Kidney (tissue), 22 donors: ENCODE measurements around the gene TUSC7. TPM values are rescaled to one million over a fixed set of nuclear protein-coding genes. Genes with fewer than 3 reads are reported as not detected.

ENCODE experiments used
- DNase-seq, 5 donors: peaks; one replicate each; pipeline ENCODE4 v3.0.0-alpha.2; 2013 to 2020
- FAIRE-seq: peaks from 2 replicates; lab custom pipeline; 2012; peaks lifted over from hg19 to GRCh38; lab: Jason Lieb, UNC
- H3K27ac ChIP-seq, 2 donors: one replicate each; pipeline ENCODE4 v1.7.0; 2013; ENCODE audit warnings: low read depth in 2 of 2, low read length in 2 of 2, inconsistent platforms in 1 of 2
- H3K27me3 ChIP-seq: one replicate; pipeline ENCODE4 v1.7.1; 2013; ENCODE audit warnings: low read length, inconsistent platforms; ENCODE audit not compliant: control insufficient read depth, insufficient read depth
- H3K36me3 ChIP-seq, 3 donors: one replicate each; pipeline versions ENCODE4 v1.7.0 to v1.7.1; 2013; ENCODE audit warnings: low read length in 3 of 3, control low read depth in 1 of 3, inconsistent platforms in 1 of 3; ENCODE audit not compliant: insufficient read depth in 3 of 3, control insufficient read depth in 2 of 3
- H3K4me1 ChIP-seq, 3 donors: one replicate each; pipeline versions ENCODE4 v1.7.0 to v1.7.1; 2013; ENCODE audit warnings: low read length in 3 of 3, inconsistent platforms in 1 of 3, low read depth in 1 of 3; ENCODE audit not compliant: control insufficient read depth in 2 of 3, insufficient read depth in 2 of 3
- H3K4me3 ChIP-seq, 3 donors: one replicate each; pipeline versions ENCODE4 v1.7.0 to v1.8.1; 2013; ENCODE audit warnings: low read length in 3 of 3, control low read depth in 1 of 3, inconsistent platforms in 1 of 3
- H3K9ac ChIP-seq, 3 donors: one replicate each; pipeline versions ENCODE4 v1.7.0 to v1.7.1; 2013; ENCODE audit warnings: low read length in 3 of 3, control low read depth in 1 of 3, inconsistent platforms in 1 of 3
- H3K9me3 ChIP-seq, 3 donors: one replicate each; pipeline versions ENCODE4 v1.7.0 to v1.7.1; 2013; ENCODE audit warnings: low read length in 3 of 3, control low read depth in 1 of 3, inconsistent platforms in 1 of 3; ENCODE audit not compliant: control insufficient read depth in 2 of 3, insufficient read depth in 1 of 3
- intact Hi-C: fragments of 100-400 bp; cut with DNase I; formaldehyde crosslinking; loops from one replicate; pipeline ENCODE4 v1.11.1; 2022
- long read RNA-seq, 10 donors: library from polyadenylated mRNA in 1 of 10; unstranded in 1 of 10; transcript quantifications; one replicate each; pipeline ENCODE4 v2.0.0 and lab custom pipeline, GENCODE V29; 2021 to 2026
- polyA plus RNA-seq: library from polyadenylated mRNA; stranded (reverse); fragments of 350-450 nt; fragmentation: Illumina TruSeq; extraction: RNeasy Lipid Tissue Mini Kit (QIAGEN cat#74804); gene quantifications from one replicate; pipeline ENCODE4 v1.2.3, GENCODE V29; 2014; ENCODE audit warnings: low read depth, low replicate concordance; ENCODE audit not compliant: insufficient read depth
- total RNA-seq: library from RNA; stranded (reverse); fragmentation: NEBNext Ultra II Directional; extraction: Animal tissue kit (Norgen Biotek cat#: 25700); gene quantifications from one replicate; pipeline ENCODE4 v1.2.1, GENCODE V29; 2021
- TF ChIP-seq, protein P1 (sequence below): IDR thresholded peaks from 3 replicates; pipeline ENCODE4 v1.5.1; 2012; ENCODE audit warnings: mild to moderate bottlenecking, moderate library complexity, borderline replicate concordance; ENCODE audit not compliant: insufficient read depth; ENCODE audit errors: extremely low read depth
- donor health status: control.
- donor health status: control.
- donor health status: control.
- donor health status: control.
- donor health status: control.
- donor health status: DM: yes; HTN: yes; CAD: no.
- donor health status: Normal renal cell carcinoma (clear cell type).

Gene TUSC7
- not detected for total RNA-seq
- polyA plus RNA-seq = not detected
- long read RNA-seq, donor 1 = 0 reads
- long read RNA-seq, donor 2 = 0 reads
- long read RNA-seq, donor 3 = 0 reads
- long read RNA-seq, donor 4 = 0 reads
- long read RNA-seq, donor 5 = 0 reads
- long read RNA-seq, donor 6 = 0 reads
- long read RNA-seq, donor 7 = 0 reads
- long read RNA-seq, donor 8 = 0 reads
- long read RNA-seq, donor 9 = 0 reads
- long read RNA-seq, donor 10 = 0 reads

GRCh38 chr3:116709479-116709878 lies at the start of gene TUSC7:
Gene TUSC7, plus strand, starts transcription at chr3:116709779.
- H3K4me3 ChIP-seq = no peak within 1 kb of the TSS
- no peaks in the 10 kb centered on the region for H3K36me3 ChIP-seq
- no peak within 1 kb of the TSS for H3K27ac ChIP-seq
- DNase-seq = no peak
- H3K9ac ChIP-seq = no peak within 1 kb of the TSS
- H3K9me3 ChIP-seq = no peaks in the 10 kb centered on the region
- H3K4me1 ChIP-seq = no peaks in the 10 kb centered on the region
- intact Hi-C loops = no loop called here
- H3K27me3 ChIP-seq = no peaks in the 10 kb centered on the region
- TF ChIP-seq, protein P1, sequence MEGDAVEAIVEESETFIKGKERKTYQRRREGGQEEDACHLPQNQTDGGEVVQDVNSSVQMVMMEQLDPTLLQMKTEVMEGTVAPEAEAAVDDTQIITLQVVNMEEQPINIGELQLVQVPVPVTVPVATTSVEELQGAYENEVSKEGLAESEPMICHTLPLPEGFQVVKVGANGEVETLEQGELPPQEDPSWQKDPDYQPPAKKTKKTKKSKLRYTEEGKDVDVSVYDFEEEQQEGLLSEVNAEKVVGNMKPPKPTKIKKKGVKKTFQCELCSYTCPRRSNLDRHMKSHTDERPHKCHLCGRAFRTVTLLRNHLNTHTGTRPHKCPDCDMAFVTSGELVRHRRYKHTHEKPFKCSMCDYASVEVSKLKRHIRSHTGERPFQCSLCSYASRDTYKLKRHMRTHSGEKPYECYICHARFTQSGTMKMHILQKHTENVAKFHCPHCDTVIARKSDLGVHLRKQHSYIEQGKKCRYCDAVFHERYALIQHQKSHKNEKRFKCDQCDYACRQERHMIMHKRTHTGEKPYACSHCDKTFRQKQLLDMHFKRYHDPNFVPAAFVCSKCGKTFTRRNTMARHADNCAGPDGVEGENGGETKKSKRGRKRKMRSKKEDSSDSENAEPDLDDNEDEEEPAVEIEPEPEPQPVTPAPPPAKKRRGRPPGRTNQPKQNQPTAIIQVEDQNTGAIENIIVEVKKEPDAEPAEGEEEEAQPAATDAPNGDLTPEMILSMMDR = no peak
- no peak for FAIRE-seq

GRCh38 chr3:116661196-116661595 lies 48.4 kb upstream of the TUSC7 start:
- Histone ChIP-seq H3K27ac (no peak overlapping the region), H3K36me3 (no peaks in the 10 kb centered on the region), H3K27me3 (no peaks in the 10 kb centered on the region), H3K9ac (no peak overlapping the region), H3K9me3 (no peaks in the 10 kb centered on the region), H3K4me1 (no peaks in the 10 kb centered on the region), H3K4me3 (no peak overlapping the region)
- DNase-seq (no peak), FAIRE-seq (no peak)
- TF ChIP-seq, protein P1 = no peak
- intact Hi-C loops = no loop called here

DNA sequence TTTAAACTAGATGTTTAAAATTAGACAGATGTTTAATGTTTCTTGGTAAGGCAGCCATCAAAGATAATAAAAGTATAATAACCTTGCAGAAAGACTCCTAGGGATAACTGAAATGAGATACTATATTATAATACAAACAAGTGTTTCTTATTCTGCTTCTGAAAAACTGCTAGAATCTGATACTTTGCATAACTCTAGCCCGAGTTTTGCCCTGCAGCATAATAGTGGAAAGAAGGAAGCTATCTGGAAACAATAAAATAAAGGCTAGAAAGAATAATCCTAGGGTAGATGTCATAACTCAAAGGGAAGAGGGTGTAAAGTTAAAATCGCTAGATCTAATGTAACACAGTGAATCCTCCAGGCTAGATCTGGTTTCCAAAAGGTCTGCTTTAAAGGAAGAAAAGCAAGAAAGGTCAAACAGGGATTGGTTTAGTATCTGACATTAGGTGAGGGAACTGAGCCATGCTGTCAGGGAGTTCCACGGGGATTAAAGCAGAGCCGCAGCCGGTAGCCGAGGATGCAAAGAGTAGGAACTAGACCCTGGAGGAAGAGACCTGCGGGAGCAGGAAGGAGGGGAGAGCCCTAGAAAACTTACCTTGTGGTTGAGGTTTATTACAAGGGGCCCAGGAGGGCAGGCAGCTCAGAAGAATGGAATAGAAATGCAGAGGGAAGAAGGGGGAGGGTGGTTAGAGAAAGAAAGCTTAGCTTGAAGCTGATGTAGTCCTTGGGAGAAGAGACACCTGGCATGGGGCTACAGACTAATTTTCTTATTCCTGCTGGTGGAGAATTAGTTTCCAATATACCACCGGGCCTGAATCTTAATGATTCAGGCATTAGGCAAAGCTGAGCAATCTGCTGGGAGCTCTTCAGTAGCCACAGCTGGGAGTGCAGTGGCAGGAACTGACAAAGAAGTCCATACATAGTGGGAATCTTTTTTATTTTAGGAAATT lies 46.1 kb upstream of the TUSC7 start:
- intact Hi-C loops = no loop called here
- Histone ChIP-seq H3K27me3 (no peaks in the 10 kb centered on the region), H3K4me1 (no peaks in the 10 kb centered on the region), H3K27ac (no peak overlapping the region), H3K9me3 (no peaks in the 10 kb centered on the region), H3K9ac (no peak overlapping the region), H3K4me3 (no peak overlapping the region), H3K36me3 (no peaks in the 10 kb centered on the region)
- FAIRE-seq (no peak), DNase-seq (peak in 4 of 5 donors; percentile 20 to 50 (median 41))
- TF ChIP-seq, protein P1 = no peak
